Measurements from ENCODE around the gene GPR176.

- TF ChIP-seq EZH2phosphoT487 (IDR thresholded peaks at IDR 0.05; ENCODE audit: borderline replicate concordance, low read depth) (no peak), CTCF (IDR thresholded peaks at IDR 0.05) (no peak), MAX (IDR thresholded peaks at IDR 0.05; ENCODE audit: low read depth) (no peak), EP300 (IDR thresholded peaks at IDR 0.05; ENCODE audit: borderline replicate concordance in 1 of 2, low read depth in 1 of 2, low read length in 1 of 2) (no peak), REST (IDR thresholded peaks at IDR 0.05; ENCODE audit: low read depth, low read length) (no peak), TAF1 (IDR thresholded peaks at IDR 0.05; ENCODE audit: borderline replicate concordance, low read depth, low read length) (no peak), SMC3 (IDR thresholded peaks at IDR 0.05; ENCODE audit: low read depth, low read length) (no peak), GABPA (IDR thresholded peaks at IDR 0.05; ENCODE audit: low read depth) (no peak), RCOR1 (IDR thresholded peaks at IDR 0.05; ENCODE audit: low read length) (no peak)
Observed at GRCh38 chr15:39937696-39938095, 17.6 kb upstream of the GPR176 start.

Measured in SK-N-SH (cell line).